Right atrium auricular region (tissue), 2 donors: ENCODE data around the gene FRY. TPM values are rescaled to one million over a fixed set of nuclear protein-coding genes. Genes with fewer than 3 reads are reported as not detected.

Source experiments
- DNase-seq: peaks from one replicate; pipeline ENCODE4 v3.0.0-alpha.2; 2019; ENCODE audit warnings: low spot score
- H3K27ac ChIP-seq, 2 donors: fragments of 200-600 bp; sonication (generic); 1 replicate in 1 of 2; 2 replicates in 1 of 2; pipeline ENCODE4 v1.5.1; 2016 to 2019
- H3K27me3 ChIP-seq, 2 donors: fragments of 200-600 bp; sonication (generic); one replicate each; pipeline versions ENCODE4 v1.5.1 to v1.6.0; 2017 to 2019
- H3K36me3 ChIP-seq: fragments of 200-600 bp; sonication (generic); one replicate; pipeline ENCODE4 v1.5.1; 2016
- H3K4me1 ChIP-seq, 2 donors: fragments of 200-600 bp; sonication (generic); one replicate each; pipeline versions ENCODE4 v1.5.1 to v1.6.0; 2017 to 2019
- H3K4me3 ChIP-seq, 2 donors: fragments of 200-600 bp; sonication (generic); 1 replicate in 1 of 2; 2 replicates in 1 of 2; pipeline ENCODE4 v1.5.1; 2017 to 2019; ENCODE audit warnings: mild to moderate bottlenecking in 1 of 2, moderate library complexity in 1 of 2
- H3K9me3 ChIP-seq, 2 donors: fragments of 200-600 bp; sonication (generic); one replicate each; pipeline ENCODE4 v1.5.1; 2019
- CTCF ChIP-seq, 2 donors: fragments of 200-600 bp; sonication (generic); IDR thresholded peaks; one replicate each; pipeline ENCODE4 v1.5.1; 2019; ENCODE audit warnings: antibody characterized with exemption in 2 of 2
- total RNA-seq, 2 donors: library from RNA; depleted of rRNA; stranded (reverse); fragments of >200 nt; gene quantifications; one replicate each; pipeline ENCODE4 v1.1.0, GENCODE V29; 2016

The FRY gene
- total RNA-seq, 2 donors from 2014 or later, result 94.8 to 183 TPM

- no peak overlapping the region for H3K27ac ChIP-seq
- no peak for DNase-seq
- H3K9me3 ChIP-seq, result no peaks in the 10 kb centered on the region
- H3K27me3 ChIP-seq, result no peaks in the 10 kb centered on the region
- H3K4me1 ChIP-seq, result peaks cover 0 to 27% of the 10 kb centered on the region in 2 donors
- H3K36me3 ChIP-seq, result peaks cover 17% of the 10 kb centered on the region
- H3K4me3 ChIP-seq, result no peak overlapping the region
- no peak for TF ChIP-seq CTCF (IDR thresholded peaks at IDR 0.05)
Measured at GRCh38 chr13:32170841-32171240, 139.3 kb downstream of the FRY start.

DNA sequence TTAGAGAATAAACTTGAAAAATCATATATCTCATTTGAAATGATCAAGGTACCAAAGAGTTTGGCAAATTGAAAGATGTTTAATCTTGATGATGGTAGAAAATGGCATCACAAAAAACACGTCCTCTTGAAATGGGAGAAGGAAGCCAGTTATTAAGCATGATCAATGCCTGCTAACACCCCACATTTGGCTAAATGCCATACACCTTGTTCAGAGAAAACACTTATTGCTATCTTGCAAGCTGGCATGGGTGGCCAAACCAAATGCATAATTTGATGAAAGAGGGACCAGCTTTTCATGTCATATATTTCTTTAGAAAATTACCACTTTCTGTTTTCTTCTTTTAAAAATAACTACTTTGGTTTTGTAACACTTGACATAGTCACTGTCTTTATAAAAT is 142.3 kb downstream of the FRY start:
- Histone ChIP-seq H3K27me3 (no peaks in the 10 kb centered on the region), H3K4me1 (peaks cover 0 to 13% of the 10 kb centered on the region in 2 donors), H3K27ac (no peak overlapping the region), H3K4me3 (no peak overlapping the region), H3K36me3 (peaks cover 32% of the 10 kb centered on the region), H3K9me3 (no peaks in the 10 kb centered on the region)
- DNase-seq, result no peak
- no peak for TF ChIP-seq CTCF (IDR thresholded peaks at IDR 0.05)

DNA sequence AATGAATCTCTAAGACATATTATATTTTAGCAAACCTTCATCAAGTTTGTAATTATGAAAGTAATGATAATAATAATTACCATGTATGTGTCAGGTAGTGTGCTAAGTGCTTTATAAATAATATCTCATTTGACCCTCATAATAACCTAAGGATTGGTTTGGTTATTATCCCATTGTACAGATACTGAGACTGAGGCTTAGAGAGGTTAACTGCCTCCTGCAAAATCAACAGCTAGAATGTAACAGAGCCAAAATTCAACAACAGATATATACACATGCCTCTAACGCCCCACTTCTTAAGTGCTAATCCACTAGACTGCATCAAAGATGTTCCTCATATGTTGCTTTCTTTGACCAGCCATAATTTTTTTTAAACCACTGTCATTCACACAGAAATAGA is 142.8 kb downstream of the FRY start:
- peaks cover 36% of the 10 kb centered on the region for H3K36me3 ChIP-seq
- no peak overlapping the region for H3K4me3 ChIP-seq
- no peak overlapping the region for H3K27ac ChIP-seq
- H3K4me1 ChIP-seq, result peaks cover 0 to 8% of the 10 kb centered on the region in 2 donors
- DNase-seq, result no peak
- no peaks in the 10 kb centered on the region for H3K9me3 ChIP-seq
- no peaks in the 10 kb centered on the region for H3K27me3 ChIP-seq
- no peak for TF ChIP-seq CTCF (IDR thresholded peaks at IDR 0.05)

GRCh38 chr13:32175307-32175706 is 143.7 kb downstream of the FRY start:
- DNase-seq, result no peak
- no peaks in the 10 kb centered on the region for H3K9me3 ChIP-seq
- H3K4me3 ChIP-seq, result no peak overlapping the region
- TF ChIP-seq CTCF (IDR thresholded peaks at IDR 0.05), result no peak
- peaks cover 40% of the 10 kb centered on the region for H3K36me3 ChIP-seq
- H3K4me1 ChIP-seq, result no peaks in the 10 kb centered on the region
- H3K27ac ChIP-seq, result no peak overlapping the region
- H3K27me3 ChIP-seq, result no peaks in the 10 kb centered on the region

DNA sequence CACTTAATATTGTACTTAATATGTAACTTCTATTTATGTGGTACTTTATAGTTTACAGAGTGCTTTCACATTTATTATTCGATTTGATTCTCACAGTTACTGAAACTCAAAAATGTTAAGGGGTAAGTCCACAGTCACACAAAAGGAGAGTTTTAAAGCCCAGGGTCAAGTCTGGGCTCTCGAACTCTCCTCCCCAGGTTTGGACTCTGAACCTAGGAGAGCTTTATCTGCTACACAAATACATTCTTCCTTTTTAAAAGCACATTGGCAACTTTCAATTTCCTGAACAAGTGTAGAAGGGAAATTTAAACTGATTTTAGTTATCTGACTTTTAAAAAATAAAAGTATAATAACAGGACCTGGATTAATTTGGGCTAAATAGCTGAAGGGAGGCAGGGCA is 144.4 kb downstream of the FRY start:
- Histone ChIP-seq H3K9me3 (no peaks in the 10 kb centered on the region), H3K27ac (no peak overlapping the region), H3K27me3 (no peaks in the 10 kb centered on the region), H3K4me1 (no peaks in the 10 kb centered on the region), H3K36me3 (peaks cover 38% of the 10 kb centered on the region), H3K4me3 (no peak overlapping the region)
- no peak for DNase-seq
- no peak for TF ChIP-seq CTCF (IDR thresholded peaks at IDR 0.05)

- H3K27ac ChIP-seq, result no peak overlapping the region
- H3K36me3 ChIP-seq, result peaks cover 30% of the 10 kb centered on the region
- H3K4me1 ChIP-seq, result no peaks in the 10 kb centered on the region
- TF ChIP-seq CTCF (IDR thresholded peaks at IDR 0.05), result no peak
- DNase-seq, result no peak
- H3K27me3 ChIP-seq, result no peaks in the 10 kb centered on the region
- no peak overlapping the region for H3K4me3 ChIP-seq
- no peaks in the 10 kb centered on the region for H3K9me3 ChIP-seq
Measured at GRCh38 chr13:32176696-32177095, 145.1 kb downstream of the FRY start.
